NCI-H526 treated with DMSO at 0.1 percent for 48 hours (cell line): ENCODE results near the gene MTHFS.

ENCODE experiments used
- DNase-seq: peaks from one replicate; lab custom pipeline; 2025; lab: John Stamatoyannopoulos, UW

MTHFS gene

GRCh38 chr15:79875213-79875612 is 21.6 kb downstream of the MTHFS start:
- no peak for DNase-seq

GRCh38 chr15:79874242-79874641 is 22.6 kb downstream of the MTHFS start:
- no peak for DNase-seq

- no peak for DNase-seq
These were observed 24.3 kb downstream of the MTHFS start for GRCh38 chr15:79872358-79873017.

- no peak for DNase-seq
These were observed 28.3 kb downstream of the MTHFS start for GRCh38 chr15:79868554-79868953.

- no peak for DNase-seq
These were observed 32.9 kb downstream of the MTHFS start for GRCh38 chr15:79863886-79864285.

- no peak for DNase-seq
These were observed 34.6 kb downstream of the MTHFS start for GRCh38 chr15:79862191-79862590.

- no peak for DNase-seq
These were observed 36.2 kb downstream of the MTHFS start for GRCh38 chr15:79860661-79861060.

- DNase-seq = no peak
These were observed 38.3 kb downstream of the MTHFS start for GRCh38 chr15:79858469-79858868.

GRCh38 chr15:79853492-79854328 is 43.1 kb downstream of the MTHFS start:
- DNase-seq = peak; percentile 30

- DNase-seq = no peak
These were observed 47.0 kb downstream of the MTHFS start for GRCh38 chr15:79849789-79850188.

- no peak for DNase-seq
These were observed 50.3 kb downstream of the MTHFS start for GRCh38 chr15:79846539-79846938.

GRCh38 chr15:79844221-79844620 is 52.6 kb downstream of the MTHFS start:
- DNase-seq = no peak

GRCh38 chr15:79837846-79838245 is 59.0 kb downstream of the MTHFS start:
- DNase-seq = no peak

- DNase-seq = no peak
These were observed 62.3 kb downstream of the MTHFS start for GRCh38 chr15:79834495-79834894.

- no peak for DNase-seq
These were observed 64.3 kb downstream of the MTHFS start for GRCh38 chr15:79832367-79833120.

GRCh38 chr15:79831604-79832003 is 65.2 kb downstream of the MTHFS start:
- DNase-seq = no peak

- DNase-seq = no peak
These were observed 66.9 kb downstream of the MTHFS start for GRCh38 chr15:79829950-79830349.

GRCh38 chr15:79828447-79828846 is 68.4 kb downstream of the MTHFS start:
- DNase-seq = no peak

GRCh38 chr15:79826800-79827199 is 70.0 kb downstream of the MTHFS start:
- no peak for DNase-seq

- no peak for DNase-seq
These were observed 72.6 kb downstream of the MTHFS start for GRCh38 chr15:79824136-79824701.

GRCh38 chr15:79820820-79821219 is 76.0 kb downstream of the MTHFS start:
- no peak for DNase-seq

GRCh38 chr15:79820176-79820575 is 76.6 kb downstream of the MTHFS start:
- no peak for DNase-seq
